ENCODE data around the gene ISCA2.
"Not testable (repeated sequence)": the region's sequence is repeated elsewhere in the genome, so short reads cannot be mapped to it uniquely, and the experiment has no call there.

The ISCA2 gene

GRCh38 chr14:74531467-74531866 is 37.9 kb downstream of the ISCA2 start:
- no peak for DNase-seq

GRCh38 chr14:74532246-74532645 is 38.7 kb downstream of the ISCA2 start:
- no peak for DNase-seq

- no peak for DNase-seq
Measured at GRCh38 chr14:74533576-74533975, 40.0 kb downstream of the ISCA2 start.

GRCh38 chr14:74535756-74536325 is 42.3 kb downstream of the ISCA2 start:
- DNase-seq, result no peak

GRCh38 chr14:74536336-74536735 is 42.8 kb downstream of the ISCA2 start:
- not testable (repeated sequence) for DNase-seq

GRCh38 chr14:74538411-74539391 is 45.1 kb downstream of the ISCA2 start:
- DNase-seq, result no peak

- no peak for DNase-seq
Measured at GRCh38 chr14:74539503-74539902, 45.9 kb downstream of the ISCA2 start.

- no peak for DNase-seq
Measured at GRCh38 chr14:74541225-74541624, 47.7 kb downstream of the ISCA2 start.

GRCh38 chr14:74542056-74542685 is 48.6 kb downstream of the ISCA2 start:
- no peak for DNase-seq

GRCh38 chr14:74543771-74544438 is 50.3 kb downstream of the ISCA2 start:
- no peak for DNase-seq

GRCh38 chr14:74545386-74545785 is 51.8 kb downstream of the ISCA2 start:
- DNase-seq, result no peak

- no peak for DNase-seq
Measured at GRCh38 chr14:74546416-74546815, 52.9 kb downstream of the ISCA2 start.

Measured in amniotic stem cell (primary cell).